DLD1 (cell line): ENCODE measurements around the gene RPL27A.

Source experiments
- in situ Hi-C: cut with HindIII; loops from 2 replicates; pipeline ENCODE4 v1.10.0; 2017; ENCODE audit warnings: low sequenced_read_pairs

RPL27A gene

DNA sequence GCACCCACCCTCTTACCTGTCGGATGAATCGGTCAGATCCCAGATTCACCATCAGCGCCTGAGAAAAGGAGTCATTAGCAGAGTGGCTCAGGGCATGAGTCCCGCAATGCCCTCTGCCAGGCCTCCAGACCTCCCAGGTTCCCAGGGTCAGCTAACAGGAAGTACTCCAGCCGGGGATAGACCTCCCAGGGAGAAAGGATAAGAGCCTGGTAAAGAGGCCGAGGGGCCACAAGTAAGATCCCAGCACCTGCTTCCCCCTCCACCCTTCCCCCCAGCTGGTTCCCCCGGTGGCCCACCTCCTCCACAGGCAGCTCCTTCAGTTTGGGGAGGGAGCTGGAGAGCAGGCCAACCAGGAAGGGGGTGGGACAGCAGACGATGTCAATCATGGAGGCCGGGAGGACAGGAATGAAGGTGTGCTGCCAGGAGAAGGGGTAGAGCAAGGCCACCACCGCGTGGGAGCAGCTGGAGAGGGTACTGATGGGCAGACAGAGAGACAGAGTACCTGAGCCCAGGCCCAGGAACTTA, 16.4 kb downstream of the RPL27A start:
- in situ Hi-C loops: no loop called here

DNA sequence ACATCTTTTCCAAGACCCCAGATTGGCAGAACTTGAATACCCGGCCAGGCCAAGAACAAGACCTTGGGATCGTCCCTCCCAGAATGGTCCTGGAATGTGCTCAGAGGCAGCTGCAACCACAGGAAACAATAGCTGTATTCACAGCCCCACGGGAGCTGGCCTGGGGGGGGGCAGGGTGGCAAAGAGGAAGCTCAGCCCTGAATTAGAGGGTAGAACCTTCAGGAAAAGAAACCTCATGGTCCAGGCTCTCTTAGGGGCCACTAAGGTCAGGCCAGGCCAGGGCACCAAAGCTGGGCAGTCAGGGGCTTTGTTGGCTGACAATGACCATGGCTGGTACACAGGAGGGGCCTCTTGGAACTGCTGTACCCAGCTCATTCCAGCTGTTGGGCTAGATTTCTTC, 17.3 kb downstream of the RPL27A start:
- in situ Hi-C loops: no loop called here

DNA sequence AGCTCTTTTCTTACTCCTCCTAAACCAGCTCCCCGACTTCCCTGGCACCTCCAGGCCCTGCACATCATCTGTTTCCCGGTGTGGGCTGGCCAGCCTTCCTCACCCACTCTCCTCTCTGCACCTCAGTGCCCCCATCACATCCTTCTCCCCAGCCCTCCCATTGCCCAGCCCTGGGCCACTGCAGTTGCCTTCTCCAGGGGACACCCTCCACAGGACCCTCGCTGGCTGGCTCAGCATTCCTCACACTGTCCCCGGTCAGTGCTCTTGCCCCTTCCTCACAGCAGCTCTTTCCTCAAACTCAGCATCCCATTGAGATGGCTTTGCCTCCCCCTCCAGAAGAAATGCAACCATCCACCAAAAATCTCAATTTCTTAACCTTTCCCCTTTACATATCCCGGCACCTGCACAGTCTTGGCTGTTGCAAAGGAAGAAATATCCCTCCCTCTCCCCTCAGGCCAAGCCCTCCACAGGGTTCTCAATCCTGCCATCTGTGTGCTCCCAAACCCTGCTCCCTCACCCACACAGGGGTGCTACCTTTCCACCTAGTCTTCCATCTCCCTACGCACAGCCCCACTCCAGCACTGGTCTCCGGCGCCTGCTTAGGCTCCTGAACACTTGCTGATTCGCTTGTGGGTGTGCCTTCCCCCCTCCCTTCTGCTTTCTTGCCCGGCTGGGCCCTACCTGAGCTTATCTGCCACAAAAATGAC, 19.5 kb downstream of the RPL27A start:
- in situ Hi-C loops: no loop called here

DNA sequence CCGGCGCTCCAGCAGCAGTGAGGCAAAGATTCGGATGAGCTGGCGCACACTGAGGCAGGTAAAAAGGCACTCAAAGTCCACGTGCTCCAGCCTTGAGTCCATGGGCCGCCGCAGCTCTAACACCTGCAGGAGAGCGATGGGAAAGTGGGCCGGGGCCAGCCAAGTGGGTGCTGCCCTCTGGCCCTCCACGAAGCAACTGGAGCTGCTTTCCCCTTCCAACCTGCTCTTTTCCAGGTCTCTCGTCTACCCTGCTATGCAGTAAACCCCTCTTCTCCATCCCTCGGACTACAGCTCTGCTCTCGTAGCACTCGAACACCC, 20.0 kb downstream of the RPL27A start:
- in situ Hi-C loops: no loop called here

DNA sequence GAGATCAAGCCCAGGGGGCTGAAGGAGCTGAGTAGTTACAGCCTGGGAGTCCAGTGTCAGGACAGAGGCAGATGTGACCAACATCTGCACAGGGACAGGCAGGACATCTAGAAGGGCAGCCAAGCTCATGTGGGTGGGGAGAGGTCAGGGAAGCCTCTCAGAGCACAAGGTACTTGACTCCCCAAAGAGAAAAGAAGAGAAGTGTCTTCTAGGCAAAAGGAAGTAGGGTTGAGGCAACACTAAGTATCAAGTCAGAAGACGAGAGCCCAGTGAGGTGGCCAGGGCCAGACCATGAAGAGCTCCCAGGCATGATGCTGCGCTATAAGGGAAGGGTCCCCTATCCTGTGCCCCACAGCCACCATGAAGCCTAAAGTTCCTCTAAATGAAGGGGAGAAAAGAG, 21.5 kb downstream of the RPL27A start:
- in situ Hi-C loops: no loop called here

DNA sequence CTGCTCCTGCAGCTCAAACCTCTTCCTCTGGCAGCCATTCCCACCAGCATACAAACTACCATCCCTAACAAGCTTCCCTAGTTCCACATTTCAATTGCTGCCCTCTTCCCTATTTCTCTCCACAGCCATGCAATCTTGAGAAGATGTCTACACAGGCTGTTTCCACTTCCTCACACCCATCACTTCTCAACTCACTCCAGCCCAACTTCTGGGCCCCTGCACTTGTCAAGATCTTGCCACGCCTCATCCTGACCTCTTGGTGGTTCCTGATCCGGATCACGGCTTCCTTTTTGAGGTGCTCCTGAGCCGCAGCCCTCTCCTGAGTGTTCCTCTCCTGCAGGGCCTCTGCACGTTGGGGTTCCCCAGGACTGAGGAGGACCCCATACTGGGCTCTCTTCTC, 22.6 kb downstream of the RPL27A start:
- in situ Hi-C loops: no loop called here

DNA sequence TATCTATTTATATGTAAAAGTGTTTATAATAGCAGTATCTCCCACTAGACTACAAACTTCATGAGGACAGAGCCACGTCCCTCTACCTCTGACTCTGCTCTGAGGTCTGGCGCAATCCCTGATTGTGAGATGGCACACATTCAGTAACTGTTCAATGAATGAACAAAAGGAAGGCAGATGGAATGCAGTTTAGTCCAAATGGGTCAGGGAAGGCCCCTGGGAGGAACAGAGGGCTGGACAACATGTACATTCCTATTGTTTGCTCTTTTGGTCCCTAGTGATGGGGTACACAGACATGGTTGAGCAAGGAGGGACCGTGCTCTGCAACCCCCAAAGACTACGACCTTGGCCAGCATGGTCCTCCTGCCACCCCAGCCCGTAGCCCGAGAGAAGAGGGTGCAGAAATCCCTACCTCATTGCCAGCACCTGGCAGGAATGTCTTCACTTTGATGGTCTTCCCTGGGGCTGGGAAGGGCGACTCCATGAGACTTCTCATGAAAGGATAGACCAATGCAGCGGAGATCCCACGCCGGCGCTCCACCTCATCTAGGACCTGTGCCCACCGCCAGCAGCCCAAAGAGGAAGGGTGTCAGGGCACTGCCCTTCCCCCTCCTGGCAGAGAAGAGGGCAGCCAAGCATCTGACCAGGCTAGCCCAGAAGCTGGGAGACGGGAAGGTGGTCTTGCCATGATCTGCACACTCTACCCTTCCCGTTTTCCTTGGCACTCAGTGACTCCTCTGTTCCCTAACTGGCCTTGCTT, 24.3 kb downstream of the RPL27A start:
- in situ Hi-C loops: no loop called here

DNA sequence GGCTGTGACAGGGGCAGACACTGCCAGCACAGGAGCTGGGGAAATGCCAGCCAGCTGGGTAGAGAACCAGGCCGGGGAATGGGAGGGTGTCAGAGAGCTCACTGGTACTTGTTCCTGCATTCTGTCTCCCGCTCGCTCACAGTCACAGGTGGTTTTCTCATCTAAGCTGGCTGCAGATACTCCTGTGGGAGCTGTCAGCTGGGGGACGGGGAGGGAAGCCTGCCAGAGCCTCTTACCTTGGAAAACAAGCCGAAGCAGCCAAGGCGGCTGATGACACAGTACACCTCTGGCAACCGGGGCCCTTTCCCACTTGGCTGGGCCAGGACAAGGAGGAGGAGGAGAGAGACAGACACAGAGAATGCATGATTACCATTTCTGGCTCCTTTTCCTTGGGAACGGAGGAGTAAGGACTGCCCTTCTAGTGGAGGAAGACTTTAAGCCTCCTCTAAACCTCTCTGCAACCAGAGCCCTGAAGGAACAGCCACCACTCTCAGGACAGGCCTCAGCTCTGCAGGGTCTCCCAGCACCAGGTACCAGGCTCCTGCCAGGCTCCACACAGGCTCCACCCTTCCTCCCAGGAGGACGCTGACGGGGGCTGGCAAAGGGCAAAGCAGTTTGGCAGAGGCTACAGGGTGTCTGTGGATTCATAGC, 25.1 kb downstream of the RPL27A start:
- in situ Hi-C loops: no loop called here

DNA sequence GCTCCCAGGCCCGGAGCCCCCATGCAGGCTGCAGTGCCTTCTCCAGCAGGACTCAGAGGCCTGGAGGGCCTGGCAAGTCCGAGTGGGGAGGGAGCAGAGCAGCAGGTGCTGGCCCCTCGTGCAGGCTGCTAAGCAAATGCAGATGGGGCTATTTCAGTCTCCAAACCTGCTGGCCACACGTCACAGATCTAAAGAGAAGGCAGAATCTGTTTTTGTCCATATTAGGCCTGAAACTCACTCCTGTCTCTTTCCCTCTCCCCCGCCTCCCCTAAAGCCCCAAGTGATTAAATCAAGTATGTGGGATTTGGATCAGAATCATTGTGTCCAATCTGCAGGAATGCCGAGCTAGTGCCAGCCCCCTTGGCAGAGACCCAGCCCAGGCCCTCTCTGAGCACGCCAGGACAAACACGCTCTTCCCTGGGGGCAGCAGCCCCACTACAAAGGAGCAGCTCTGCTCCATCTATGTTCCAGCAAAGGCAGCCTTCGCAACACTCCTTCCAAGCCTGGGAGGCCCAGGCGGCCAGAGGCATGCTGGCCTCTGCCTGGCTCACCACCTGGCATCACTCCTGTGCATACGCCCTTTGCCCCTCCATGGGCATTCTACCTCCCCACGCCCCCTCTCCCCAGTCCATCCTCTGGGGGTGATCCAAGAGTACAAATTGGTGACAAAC, 26.5 kb downstream of the RPL27A start:
- in situ Hi-C loops: no loop called here

DNA sequence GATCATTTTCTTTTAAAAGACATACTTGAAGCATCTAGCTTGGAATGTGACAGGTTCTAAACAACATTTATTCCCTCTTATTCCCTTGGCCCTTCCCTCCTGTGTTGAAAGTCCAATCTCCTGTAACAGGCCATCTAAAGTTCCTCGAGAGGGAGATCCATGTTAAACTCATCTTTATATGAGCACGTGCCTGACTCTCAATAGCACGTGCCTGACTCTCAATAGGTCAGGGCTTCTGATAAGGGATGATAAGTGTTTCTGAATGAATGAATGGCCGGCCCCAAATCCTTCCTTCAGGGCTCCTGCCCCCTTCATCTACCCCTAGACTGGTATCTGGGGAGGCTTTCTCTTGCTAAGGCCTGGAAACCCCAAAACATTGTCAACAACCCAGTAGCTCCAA, 27.2 kb downstream of the RPL27A start:
- in situ Hi-C loops: no loop called here

DNA sequence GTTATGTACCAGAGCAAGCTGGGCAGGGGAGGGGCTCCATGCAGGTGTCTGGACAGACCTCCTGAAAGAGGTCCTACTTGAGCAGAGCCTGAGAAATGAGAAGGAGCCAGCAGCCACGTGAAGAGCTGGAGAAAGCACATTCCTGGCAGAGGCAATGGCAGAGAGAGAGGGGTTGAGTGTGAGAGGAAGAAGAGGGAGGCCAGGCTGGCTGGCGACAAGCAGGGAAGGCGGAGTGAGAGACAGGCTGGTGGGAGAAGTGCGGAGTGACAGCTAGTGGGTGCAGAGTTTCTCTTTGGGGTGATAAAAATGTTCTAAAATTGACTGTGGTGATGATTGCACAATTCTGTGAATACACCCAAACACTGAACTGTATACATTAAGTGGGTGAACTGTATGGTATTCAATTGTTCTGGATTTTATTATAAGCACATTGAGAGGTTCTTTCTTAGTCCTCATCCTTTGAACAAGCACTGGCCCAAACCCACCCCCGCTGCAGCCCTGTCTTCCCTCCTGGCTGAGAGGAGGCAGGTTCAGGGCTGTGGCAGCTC, 29.4 kb downstream of the RPL27A start:
- in situ Hi-C loops: no loop called here

DNA sequence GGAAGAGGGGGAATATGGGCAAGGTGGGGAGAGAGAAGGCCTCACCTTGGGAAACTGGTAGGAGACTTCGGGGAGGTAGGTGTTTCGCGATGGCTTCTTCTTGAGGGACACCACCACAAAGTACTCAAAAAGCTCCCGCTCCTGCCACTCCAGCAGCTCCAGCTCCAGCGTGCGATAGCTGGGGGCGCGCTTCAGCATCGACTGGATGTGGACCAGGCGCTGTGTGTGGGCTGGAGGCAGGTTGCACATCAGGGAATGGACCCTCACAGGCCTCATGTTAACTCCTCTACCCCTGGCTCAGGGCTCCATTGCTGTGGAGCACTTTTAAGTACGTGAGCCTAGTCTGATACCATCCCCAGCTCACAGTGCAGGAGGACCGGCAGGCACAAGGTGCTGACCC, 29.9 kb downstream of the RPL27A start:
- in situ Hi-C loops: no loop called here

DNA sequence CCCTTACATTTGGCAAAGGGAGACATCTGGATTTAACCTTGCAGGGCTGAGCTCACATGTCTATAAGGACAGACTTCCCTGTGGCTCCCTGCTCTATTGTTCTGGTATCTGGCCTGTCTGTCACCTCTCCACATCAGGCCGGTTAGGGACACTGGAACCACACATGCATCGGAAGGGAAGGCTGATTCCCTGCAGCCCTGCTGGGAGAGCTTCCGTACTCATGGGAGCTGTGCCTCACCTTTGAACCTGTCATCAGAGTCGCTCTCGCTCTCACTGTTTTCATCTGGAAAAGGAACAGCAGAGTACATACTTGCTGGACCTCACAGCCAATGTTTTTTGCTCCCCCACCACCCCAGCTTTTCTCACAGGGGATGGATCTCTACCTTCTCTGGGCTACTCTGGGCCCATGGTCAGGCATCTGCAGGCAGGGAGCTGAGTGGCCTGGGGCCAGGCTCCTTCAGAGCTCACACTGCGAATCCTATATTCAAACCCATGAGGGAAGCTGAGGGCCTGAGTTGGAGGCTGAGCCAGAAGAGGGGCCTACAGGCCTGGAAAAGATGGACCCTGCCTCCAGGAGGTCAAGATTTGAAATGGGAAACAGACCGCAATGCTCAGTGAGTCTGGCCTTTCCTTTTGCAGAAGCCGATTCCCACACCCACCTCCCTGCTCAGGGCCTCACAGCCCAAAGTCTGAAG, 31.3 kb downstream of the RPL27A start:
- in situ Hi-C loops: no loop called here

DNA sequence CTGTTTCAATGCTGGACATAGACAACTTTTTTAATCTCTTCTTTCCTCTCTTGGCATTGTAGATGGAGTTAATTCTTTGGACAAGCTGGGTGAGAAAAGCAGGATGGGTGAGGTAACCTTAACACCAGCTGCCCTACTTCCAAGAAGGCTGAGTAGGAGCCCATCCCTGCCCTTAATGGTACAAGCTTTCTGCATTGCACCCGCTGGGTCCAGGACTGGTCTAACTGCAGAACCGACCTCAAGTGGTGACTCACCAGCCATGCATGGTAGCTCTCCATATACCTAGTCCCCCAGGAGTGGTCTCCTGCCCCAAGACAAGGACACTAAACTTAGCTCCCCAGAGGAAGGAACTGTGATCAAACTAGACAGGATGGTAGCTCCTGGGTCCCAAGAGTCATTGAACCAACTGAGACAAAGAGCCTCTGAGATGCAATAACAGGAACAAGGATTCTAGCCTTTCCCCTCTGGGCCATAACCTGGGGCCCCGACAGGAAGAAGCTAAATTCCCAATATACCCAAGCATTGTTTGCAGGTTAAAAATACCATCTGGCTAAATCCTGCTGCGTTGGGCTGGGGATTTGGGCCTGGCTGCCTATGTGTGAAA, 32.1 kb downstream of the RPL27A start:
- in situ Hi-C loops: no loop called here

DNA sequence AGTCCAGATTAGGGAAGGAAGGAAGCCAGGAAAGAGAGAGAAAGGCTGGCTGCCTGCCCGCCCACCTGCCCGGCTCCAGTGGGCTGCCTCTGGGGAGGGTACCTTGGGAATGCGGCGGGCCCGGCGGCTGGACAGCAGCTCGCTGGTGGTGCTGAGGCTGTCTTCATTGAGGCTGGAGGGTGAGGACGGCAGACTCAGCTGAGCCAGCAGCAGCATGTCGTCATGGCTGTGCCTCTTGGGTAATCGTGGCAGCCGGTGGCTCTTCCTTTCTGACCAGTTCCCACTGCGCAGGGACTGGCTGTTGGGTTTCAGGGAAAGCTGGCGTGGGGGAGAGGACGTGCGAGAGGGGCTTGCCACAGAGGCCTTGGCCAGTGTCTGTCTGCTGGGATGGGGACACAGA, 32.9 kb downstream of the RPL27A start:
- in situ Hi-C loops: no loop called here

DNA sequence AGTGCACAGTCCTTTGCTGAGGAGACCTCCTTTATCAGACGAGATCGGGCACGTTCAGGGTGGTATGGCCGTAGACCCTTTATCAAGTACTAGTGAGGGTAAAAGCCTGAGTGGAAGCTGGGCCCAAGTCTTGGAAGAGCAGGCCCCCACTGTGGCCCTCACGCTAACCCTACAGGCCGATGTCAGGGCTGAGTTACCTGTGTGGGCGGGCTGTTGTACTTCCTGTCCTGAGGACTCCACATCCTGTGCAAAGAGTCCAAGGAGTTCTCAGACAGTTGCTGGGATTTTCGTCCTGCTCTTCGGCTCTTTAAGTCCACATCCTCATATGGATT, 34.9 kb downstream of the RPL27A start:
- in situ Hi-C loops: no loop called here

DNA sequence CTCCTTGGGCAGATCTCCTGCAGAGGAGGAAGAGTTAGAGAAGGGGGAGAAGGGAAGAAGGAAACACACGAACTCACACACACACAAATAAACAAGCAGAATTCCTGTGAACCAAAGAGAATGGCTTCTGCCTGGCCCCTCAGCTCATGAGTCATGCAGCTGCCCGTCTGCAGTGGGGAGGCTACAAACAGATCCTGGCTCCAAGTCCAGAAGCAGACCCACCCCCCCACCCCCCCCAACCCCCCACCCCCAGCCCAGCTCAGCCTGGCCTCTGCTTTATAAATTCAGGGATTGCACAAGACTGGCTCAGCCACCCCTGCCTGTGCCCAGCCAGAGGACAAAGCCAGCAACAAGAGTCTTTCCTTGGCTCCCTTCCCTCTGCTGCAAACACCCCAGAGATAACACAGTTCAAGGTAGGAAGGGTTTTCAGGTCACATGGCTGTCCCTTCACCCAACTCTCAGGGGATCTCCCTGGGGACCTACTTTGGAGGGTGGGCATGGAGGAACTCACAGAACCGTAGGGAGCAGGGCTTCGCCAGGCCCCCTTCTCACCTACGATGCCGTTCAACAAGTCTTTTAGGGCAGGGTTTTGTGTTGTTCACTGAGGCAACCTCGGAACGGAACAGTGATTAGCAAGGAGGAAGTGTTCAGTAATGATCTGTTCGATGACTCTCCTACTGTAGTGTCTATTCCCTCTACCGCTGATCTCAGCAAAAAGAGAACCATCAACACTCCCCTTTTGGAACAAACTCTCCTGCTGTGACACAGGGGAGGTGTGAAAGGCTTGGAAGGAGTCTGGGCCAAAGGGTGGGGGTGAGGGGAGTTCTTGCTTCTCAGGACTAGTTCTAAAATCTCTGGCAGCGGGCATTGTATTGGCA, 35.5 kb downstream of the RPL27A start:
- in situ Hi-C loops: no loop called here

DNA sequence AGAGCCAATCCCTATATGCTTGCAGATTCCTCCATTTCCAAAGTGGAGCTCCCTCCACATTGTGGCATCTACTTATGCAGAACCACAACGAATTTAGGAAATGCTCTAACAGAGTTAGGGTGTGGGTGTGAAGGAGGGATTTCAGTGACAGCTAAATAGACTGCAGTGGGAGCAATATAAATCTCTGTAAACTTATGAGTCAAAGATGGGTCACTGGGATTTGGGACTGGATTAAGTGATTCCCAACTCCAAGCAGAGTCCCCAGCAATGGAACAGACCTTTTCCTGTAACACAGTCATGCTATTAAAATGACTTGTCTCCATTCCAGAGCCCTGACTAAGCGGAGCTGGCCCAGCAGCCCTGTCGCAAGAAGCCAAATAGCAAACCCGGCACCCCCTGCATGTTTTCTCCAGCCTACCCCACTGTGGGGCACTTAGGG, 36.6 kb downstream of the RPL27A start:
- in situ Hi-C loops: no loop called here

DNA sequence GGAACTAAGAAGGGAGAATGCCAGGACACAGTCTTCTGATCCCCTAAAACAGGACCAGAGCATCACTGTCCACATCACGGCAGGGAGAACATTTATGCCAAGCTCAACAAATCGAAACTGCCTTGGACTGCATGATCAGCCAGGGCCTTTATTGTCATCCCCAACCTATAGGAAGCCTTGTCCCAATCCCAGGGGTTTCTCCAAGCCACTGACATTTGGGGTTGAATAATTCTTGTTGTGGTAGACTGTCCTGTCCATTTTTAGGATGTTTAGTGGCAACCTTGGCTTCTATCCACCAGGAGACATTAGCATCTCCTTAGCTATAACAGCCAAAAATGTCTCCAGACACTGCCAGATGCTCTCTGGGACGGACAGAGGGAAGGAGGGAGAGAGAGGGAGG, 37.1 kb downstream of the RPL27A start:
- in situ Hi-C loops: no loop called here
